ENCODE results near the gene CRIM1.
"Not testable (repeated sequence)": the region's sequence is repeated elsewhere in the genome, so short reads cannot be mapped to it uniquely, and the experiment has no call there.

CRIM1 gene

DNA sequence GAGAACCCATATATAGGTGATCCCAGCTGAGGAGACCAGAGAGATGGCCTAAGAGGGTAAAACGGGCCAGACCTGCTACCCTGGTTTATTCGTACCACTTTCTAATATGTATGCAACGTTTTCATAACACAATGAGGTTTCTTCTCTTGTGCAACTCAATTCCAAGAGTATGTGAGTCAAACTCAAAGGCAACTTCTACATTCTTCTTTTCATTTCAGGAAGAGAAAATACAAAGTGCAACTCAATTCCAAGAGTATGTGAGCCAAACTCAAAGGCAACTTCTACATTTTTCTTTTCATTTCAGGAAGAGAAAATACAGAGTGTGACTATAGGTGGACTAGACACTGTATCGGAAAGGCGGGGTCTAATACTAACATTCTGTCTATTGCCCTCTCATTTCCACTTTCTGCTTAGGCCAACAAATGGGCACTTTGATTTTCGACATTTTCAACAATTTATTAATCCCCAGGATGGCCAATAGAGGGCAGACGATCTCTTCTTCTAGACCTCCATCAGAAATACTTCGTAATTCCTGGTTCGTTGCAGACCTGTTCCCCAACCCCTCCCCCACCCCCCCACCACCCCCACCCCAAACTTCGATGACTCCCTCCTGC is 3.7 kb upstream of the CRIM1 start:
- DNase-seq: peak in 1 of 2 experiments; percentile 63

DNA sequence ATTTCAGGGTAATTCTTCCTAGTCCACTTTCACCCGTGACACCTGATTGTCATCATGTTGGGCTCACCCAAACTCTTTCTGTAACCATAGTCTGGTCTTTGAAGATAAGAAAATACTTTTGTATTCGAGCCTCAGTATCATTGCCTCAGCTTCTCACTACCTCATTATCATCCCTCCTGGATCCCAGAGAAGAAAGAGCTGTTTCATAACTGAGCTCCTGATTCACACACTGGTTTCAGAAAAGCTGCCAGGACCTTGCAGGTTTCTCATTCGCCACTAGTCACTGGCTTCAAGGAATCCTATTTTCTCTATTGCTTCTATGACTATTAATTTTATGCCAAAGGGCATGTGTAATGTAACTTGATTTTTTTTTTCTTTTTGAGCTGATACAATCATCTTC is 2.9 kb upstream of the CRIM1 start:
- peak in 1 of 2 experiments; percentile 17 for DNase-seq

DNA sequence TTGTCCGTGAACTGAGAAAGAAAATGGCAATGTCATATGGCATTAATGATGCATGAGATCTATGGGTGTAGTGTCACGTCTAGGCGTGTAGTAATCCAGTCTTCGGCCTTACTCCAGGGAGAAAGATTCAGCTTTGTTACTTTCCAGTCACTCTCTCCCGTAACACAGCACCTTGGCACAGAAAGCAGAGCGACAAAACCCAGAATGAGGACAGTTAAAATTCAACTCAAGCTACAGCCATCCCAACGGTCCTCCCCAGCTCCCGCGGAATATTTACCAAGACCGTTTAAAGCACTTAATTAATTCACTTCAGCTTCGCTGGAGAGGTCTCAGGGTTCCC is 797 bp upstream of the CRIM1 start:
- DNase-seq: no peak

DNA sequence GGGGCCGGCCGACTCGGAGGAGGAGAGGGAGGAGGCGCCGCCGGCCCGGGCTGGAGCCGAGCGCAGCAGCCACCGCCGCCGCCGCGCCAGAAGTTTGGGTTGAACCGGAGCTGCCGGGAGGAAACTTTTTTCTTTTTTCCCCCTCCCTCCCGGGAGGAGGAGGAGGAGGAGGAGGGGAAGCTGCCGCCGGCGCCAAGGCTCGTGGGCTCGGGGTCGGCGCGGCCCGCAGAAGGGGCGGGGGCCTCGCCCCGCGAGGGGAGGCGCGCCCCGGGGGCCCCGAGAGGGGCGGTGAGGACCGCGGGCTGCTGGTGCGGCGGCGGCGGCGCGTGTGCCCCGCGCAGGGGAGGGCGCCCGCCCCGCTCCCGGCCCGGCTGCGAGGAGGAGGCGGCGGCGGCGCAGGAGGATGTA is 316 bp downstream of the CRIM1 start:
- DNase-seq: peak in 1 of 2 experiments; percentile 29

DNA sequence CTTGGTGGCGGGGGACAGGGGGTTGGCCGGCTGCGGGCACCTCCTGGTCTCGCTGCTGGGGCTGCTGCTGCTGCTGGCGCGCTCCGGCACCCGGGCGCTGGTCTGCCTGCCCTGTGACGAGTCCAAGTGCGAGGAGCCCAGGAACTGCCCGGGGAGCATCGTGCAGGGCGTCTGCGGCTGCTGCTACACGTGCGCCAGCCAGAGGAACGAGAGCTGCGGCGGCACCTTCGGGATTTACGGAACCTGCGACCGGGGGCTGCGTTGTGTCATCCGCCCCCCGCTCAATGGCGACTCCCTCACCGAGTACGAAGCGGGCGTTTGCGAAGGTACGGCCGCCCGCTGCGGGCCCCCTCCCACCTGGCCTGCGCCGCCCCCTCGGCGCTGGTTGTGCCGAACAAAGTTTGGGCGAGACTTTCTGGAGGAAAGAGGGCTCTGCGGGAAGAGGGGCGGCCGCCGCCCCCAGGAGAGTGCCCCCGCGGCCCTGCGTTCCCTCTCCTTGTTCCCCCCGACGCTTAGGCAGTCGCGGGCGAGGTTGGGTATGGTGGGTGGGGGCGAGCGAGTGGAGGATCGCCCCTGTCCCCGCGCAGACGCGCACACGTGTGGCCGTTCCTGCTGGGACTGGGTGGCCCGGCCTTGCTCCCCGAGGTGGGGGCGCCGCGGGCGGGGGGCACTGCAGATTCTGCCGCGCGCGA is 866 bp downstream of the CRIM1 start:
- no peak for DNase-seq

DNA sequence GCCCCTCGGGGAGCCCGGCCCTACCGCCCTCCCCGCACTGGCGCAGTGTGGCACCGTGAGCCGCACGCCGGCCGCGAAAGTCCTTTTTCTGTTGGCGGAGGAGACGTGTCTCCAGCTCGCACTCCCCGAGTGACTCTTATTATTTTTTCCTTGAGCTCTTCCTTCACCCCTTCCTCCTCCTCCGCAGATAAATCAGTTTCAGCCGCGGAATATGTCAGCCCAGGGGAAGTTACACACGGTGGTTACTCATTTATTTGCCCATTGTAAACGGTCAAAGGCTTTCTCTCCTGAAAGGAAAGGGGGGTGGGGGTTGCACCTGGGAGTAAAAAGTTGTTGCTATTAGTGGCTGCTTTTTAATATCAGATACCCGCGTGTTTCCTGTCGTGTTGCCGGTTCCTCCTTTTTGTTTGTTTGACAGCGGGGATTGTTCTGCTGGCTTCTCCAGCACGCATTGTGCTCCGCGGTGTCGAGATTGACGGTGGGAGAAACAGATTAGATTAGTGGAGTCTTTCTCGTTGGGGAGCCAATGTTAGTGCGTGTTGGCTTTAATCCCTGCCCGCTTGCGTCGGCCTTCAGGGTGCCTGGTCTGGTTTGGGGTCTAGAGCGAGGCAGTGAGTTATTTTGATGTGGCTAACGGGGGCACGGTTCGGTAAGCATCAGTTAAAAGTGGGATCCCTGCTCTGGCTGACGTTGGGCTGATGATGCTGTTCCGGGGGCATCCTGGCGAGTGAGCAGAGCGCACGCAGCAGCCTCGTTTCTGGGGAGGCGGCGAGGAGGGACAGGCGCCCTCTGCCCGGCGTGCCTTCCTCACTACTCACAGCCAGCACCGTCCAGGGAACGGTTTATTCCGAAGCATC is 1.6 kb downstream of the CRIM1 start:
- DNase-seq: peak in 1 of 2 experiments; percentile 16

DNA sequence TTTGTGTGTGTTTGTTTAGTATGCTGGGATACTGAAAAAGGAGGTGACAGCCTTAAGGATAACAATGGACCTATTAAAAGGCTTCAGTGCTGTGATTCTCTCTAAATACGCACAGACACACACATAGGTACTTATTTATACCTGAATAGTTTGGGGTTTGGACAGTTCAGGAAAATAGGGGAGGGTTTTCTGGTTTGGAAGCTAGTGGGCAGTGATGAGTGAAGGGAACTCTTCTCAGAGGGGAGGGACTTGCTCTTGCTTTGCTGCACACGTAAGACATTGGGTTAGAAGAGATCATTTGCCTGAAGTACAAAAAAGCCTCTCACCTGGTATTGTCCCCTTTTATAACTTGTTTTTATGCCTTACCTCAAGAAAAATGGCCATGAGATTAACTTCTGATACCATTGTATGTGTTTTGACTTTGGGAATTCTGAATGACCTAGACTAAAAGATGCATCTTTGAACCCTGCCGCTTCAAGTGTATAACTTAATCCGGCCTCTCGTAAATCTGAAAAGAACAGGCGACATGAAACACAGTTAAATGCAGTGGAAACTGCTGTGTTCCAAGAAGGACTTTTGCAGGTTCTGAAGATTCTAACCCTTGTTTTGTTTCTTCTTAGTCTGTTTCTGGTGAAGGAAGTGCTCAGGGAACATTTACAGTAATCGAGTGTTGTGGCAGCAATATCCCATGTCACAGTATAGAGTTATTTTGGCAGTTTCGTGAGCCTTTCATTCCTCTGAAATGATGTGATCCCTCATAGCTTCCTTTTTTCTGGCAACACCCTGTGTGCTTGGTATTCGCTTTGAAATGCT is 2.5 kb downstream of the CRIM1 start:
- peak in 1 of 2 experiments; percentile 19 for DNase-seq

DNA sequence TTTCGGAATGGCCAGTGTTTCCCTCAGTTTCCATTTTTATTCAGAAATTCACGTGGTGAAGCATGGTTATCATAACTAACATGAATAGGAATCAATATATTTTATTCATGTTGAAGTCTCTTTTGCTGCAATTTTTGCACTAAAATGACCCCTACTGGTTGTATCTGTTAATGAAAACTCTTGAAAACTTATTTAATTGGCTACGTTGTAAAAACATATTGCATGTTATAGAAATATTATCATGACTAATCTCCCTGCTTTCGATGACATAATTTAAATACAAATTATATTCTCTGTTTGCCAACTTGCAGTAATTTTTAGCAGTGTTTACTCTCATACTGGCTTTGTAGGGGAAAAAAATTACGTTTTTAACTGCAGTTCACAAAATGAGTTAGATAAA is 3.5 kb downstream of the CRIM1 start:
- DNase-seq: no peak

DNA sequence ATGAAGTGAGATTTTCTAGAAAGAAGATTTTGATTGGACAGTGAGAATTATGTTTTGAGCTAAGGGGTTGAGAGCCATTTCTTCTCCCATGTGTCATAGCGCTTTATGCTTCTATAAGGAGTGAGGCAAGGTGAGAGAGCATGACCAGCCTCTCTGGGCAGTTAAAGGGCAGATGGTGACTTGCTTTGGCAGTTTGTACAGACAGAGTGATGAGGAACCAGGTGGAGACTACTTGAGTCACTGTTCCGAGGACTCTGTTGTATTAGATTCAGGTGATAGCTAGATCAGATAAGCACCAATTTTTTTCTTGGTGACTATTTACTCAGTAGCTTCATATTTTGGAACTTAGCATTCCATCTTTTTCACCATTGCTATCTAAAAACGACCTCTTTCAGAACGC is 4.5 kb downstream of the CRIM1 start:
- no peak for DNase-seq

DNA sequence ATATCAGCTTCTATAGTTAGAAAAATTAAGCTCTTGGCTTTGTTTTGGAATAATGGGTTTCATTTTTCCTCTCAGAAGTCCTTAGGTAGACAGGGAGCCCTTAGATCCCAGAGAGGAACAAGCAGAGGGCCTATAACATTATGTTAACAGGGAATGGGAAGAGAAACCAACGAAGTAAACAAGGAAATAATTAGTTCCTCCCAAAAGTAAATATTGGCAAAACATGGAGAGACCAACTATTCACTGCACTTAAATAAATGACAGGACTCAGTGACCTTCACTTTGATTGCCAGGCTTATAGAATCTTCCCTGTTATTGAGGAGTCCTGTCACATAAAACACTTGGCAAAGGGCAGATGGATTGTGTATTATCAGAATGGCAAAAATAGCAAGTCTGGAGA is 5.3 kb downstream of the CRIM1 start:
- DNase-seq: no peak

DNA sequence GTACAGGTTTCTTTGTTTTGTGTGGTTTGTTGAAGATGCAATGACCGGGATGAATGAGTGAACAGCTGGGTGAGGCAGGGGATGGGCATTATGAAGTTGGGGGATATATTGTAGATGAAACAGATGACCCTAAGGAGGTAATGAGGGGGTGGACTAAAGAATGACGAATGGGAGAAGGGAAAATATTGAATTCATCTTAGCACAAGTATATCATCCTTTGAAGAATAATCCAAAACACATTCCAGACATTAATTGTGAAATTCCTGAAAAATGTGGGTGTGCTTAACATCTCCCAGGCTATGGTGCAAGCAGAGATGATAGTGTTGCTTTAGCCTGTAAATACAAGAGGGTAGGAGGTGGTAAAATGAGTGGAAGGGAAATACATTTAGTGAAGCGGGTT is 5.8 kb downstream of the CRIM1 start:
- no peak for DNase-seq

DNA sequence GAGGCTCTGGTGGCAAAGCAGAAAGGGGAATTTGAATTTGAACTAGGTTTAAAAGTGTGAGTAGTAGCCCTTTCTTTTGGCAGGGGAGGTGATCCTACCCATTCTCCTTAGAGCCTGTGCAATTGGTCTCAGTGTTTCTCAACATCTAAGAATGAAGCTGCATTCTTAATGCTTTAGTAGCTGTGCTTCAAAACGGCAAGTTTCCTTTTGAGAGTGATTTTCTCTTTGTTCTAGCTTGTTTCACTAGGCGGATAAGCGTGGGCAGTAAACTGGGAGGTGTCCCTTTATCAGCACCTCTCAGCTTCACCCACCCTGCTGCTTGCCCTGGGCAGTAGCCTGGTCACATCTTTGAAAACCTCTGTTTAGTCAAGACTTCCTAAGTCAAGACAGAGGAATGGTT is 6.7 kb downstream of the CRIM1 start:
- no peak for DNase-seq

DNA sequence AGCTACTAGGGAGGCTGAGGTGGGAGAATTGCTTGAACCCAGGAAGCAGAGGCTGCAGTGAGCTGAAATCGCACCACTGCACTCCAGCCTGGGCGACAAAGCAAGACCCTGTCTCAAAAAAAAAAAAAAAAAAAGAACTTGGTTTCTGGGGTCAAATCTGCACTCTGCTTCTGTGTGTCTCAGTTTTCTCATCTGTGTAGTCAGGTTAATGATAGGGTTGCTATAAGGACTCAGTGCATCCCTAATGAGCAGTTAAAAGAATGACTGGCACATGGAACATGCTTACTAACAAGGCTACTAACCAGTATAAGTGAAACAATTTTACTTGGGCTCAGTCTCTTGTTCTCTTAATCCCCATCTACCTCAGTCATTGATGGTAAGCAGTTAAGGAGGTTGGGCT is 7.5 kb downstream of the CRIM1 start:
- DNase-seq: not testable (repeated sequence)

DNA sequence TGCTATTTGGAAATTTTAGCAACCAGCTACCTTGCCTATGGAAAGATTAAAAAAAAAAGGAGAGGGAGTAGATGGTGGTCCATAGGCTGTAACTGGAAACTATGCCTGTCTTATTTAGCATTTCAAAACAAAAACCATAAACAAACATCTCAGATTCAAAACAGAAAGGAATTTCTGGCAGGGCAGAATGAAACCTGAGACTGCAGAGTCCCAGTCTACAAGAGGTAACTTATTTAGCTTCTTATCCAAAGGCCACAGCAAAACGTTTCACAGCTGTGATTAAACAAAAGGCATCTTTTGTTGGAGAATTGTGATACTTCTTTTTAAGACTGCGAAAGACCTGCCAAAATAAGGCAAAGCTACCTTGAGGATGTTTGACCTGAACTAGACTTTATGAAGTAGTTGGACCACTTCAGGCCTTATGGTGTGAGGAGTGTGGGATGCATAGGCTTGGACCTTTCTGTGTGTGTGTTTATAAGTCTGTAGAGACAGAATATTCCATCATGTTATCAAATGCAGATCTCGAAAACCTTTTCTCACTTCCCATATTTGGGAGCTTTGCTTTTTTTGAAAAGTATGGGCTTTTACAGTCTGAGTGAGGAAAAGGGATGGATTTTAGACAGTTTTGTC is 11.0 kb downstream of the CRIM1 start:
- no peak for DNase-seq

DNA sequence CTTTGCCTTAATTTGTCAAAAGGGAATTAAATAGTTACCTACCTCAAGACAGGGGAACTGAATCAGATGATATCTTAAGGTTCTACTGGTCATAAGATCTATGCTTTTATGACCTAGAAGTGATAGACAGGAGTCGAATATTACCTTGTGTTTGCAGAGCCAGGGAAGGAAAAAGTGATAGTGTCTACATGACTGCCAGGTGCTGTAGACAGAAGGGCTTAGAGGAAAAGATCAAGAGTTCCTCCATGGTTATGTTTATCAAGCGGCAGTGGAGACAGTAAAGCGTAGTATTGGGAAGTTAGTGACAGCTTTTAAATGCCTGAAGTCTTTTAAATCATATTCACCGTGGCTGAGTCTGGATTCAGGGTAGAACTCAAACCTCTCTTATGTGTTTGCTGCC is 11.9 kb downstream of the CRIM1 start:
- DNase-seq: no peak

DNA sequence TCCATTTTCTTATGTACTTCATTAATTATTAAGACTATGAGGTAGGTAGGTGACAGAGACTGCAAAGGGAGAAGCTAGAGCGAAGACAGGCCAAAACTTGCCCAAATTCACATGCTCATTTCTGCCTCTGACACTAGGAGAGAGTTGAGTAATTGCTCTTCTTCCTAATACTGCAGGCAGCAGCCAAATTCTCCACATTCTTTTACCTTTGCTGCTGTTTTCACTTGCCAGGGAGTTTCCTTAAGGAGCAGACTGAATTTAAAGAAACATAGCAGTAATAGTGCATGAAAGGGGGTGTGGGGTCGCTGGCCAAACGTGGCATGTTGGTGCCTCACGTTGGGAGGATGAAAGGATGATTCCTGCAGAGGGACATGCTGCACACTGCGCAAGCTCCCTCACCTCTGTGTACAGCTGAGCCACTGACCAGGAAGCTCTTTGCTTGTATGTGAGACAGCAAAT is 12.3 kb downstream of the CRIM1 start:
- no peak for DNase-seq

DNA sequence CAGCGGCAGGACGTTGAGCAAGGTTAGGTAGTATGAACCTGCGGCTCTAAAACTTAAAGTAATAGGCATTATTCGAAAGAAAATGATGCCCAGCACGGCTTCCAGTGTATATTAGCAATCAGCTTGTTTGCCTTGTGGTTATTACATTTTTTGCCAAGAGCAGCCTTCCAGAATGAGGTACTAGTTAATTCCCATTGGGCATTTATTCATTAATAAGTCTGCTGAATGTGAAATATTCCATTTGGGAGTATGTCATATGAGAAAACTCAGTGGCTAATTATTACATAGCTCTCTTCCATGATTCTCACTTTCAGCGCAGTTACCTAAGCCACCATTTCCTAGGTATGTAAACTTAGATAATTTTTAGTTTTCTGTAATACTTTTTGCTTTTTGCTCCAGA is 12.9 kb downstream of the CRIM1 start:
- DNase-seq: no peak

DNA sequence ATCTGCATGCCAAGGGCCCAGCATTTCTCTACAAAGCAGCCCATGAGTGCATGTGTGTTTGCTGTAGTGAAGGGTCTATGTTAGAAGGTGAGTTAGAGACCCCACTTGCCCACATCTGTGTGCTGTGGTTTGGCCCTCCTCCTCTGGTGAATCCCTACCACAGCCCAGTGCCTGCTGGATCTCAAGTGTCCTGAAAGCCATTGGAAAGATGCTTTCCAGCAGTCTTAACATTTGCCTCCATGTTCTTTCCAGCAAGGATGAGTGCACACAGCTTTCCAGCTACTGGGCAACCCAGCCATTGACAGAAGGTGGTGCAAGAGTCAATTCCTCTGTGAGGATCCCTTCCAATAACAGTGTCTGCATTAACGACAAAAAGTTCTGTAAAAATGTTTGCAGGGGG is 13.6 kb downstream of the CRIM1 start:
- no peak for DNase-seq

DNA sequence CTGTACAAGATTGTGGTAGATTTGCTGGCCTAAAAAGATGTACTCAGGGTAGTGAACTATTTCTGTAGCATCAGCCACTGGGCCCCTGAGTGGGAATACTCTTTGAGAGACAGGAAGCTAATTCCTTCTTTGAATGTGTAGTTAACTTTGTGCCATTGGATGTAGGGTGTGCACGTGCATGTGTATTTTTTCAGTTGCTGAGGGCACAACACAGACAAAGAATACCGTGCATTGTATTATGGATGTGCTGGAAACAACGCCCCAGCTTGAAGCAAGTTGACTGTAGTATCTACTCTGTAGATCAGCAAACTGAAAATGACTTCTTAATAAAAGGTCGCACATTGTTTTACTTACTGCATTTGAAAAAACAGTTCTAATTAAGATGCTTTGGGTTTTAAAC is 14.1 kb downstream of the CRIM1 start:
- DNase-seq: no peak

DNA sequence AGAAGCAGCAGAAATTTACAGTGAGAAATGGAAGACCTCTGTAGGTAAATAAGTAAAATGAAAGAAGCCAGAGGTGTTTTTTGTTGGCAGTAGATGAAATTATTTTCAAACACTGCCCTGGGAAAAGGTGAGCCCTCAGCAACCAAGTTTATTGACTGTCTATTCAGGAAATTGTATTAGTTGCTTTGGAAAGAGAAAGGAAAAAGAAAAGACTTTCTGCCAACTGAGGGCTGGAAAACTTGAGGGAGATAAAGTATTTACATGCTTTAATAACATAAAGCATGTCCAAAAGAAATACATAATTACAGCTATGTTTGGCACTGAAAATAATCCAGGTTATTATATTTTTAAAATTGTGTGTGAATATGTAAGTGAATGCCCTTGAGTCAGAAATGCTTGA is 14.7 kb downstream of the CRIM1 start:
- DNase-seq: no peak

DNA sequence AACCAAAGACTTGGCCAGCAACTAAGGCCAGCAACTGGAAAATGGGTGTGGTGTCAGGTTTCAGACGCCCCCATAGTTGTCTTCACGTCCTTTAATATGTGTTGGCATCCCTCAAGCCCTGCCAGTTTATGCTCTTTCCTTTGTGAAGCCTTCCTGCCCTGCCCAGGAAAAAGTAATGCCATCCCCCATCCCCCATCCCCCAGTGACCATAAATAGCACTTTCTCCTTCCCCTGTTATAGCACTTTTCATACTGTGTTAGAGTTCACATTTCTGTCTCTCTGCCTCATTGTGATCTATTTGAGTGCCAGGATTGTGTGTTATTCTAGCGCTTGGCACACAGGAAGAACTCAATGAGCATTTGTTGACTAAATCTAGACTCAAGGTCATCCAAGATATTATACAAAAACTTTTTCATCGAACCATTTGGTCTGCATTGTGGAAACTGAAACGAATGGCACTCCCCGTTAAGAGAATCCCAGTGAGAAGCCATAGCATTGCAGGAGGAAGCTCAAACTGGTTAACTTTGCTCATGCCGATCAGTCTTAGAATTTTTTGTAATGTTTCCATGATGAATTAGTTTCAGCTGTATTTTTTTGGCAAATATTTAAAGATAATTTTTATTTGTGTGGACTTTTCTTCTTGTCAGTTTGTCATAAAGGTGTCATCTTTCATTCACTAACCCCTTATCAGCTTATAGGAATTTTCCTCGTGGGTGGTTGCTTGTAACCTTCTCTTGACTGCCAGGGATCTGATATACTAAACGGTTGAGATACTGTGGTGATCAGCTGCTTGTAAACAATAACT is 15.7 kb downstream of the CRIM1 start:
- DNase-seq: peak in 1 of 2 experiments; percentile 22

DNA sequence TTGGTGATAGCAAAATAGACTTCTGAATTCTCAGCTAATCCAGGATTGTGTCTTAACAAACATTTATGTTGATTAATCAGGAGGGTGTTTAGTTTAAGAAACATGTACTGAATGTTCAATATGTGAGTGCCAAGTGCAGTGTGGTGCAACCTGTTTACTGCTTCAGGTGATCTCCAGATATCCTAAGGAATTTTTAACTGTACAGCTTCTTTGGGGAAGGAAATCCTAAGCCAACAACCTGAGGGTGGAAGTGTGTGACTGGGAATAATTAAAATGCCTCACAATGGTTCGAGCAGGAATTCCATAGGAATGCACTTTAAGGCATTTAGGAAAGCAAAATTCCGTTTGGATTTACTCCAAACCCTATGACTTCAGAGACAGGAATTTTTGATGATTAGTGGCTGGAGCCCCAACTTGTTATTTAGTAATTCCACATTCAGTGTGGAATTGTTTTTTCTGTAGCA is 16.4 kb downstream of the CRIM1 start:
- DNase-seq: peak in 1 of 2 experiments; percentile 35
